Astrocyte (in vitro differentiated cells and primary cell): Measurements from ENCODE around the gene PTGIS.

Experiments
- CTCF ChIP-seq: IDR thresholded peaks from 2 replicates; pipeline ENCODE4 v1.5.1; 2011; ENCODE audit warnings: low read depth, mild to moderate bottlenecking, inconsistent platforms, low read length, moderate library complexity; ENCODE audit not compliant: insufficient read depth
- EZH2 ChIP-seq: IDR thresholded peaks from 2 replicates; pipeline ENCODE4 v1.6.1; 2012; ENCODE audit warnings: mild to moderate bottlenecking, low read length, inconsistent platforms; ENCODE audit not compliant: insufficient read depth

GRCh38 chr20:49513009-49513408 lies 54.9 kb downstream of the PTGIS start:
- TF ChIP-seq CTCF: no peak
- no peak for TF ChIP-seq EZH2
